SU-DHL-6 (cell line): ENCODE data around the gene STAT2.
"Not testable (repeated sequence)": the region's sequence is repeated elsewhere in the genome, so short reads cannot be mapped to it uniquely, and the experiment has no call there.

Experiments used
- H2AFZ ChIP-seq: fragments of 200-600 bp; sonication (generic); 2 replicates; pipeline ENCODE4 v1.6.1; 2014; ENCODE audit warnings: low read depth, mild to moderate bottlenecking, moderate library complexity, mixed read lengths, antibody characterized with exemption, low read length; ENCODE audit not compliant: severe bottlenecking
- H3F3A ChIP-seq: fragments of 200-600 bp; shearing (Covaris generic); 2 replicates; pipeline ENCODE4 v1.6.0; 2016; ENCODE audit warnings: antibody characterized with exemption, mild to moderate bottlenecking; ENCODE audit not compliant: insufficient read depth
- H3K27ac ChIP-seq: fragments of 200-600 bp; sonication (generic); 2 replicates; pipeline ENCODE4 v1.5.1; 2016; ENCODE audit warnings: low read depth, mild to moderate bottlenecking, low read length, moderate library complexity, mixed read lengths
- H3K27me3 ChIP-seq: fragments of 200-600 bp; sonication (generic), shearing (Covaris generic); 2 replicates; pipeline ENCODE4 v1.6.0; 2014; ENCODE audit warnings: mild to moderate bottlenecking, low read length
- H3K36me3 ChIP-seq: fragments of 200-600 bp; sonication (generic); 2 replicates; pipeline ENCODE4 v1.6.1; 2014; ENCODE audit warnings: mild to moderate bottlenecking, low read length, mixed read lengths
- H3K4me2 ChIP-seq: fragments of 300-600, 200-600 bp; shearing (Covaris generic), sonication (generic); 2 replicates; pipeline ENCODE4 v1.6.0; 2014; ENCODE audit warnings: low read length, low read depth, mild to moderate bottlenecking; ENCODE audit not compliant: poor library complexity, severe bottlenecking
- H3K4me3 ChIP-seq: fragments of 200-600 bp; sonication (generic); 2 replicates; pipeline ENCODE4 v1.5.1; 2014; ENCODE audit warnings: antibody characterized with exemption, low read length, mild to moderate bottlenecking, mixed read lengths; ENCODE audit not compliant: insufficient read depth, poor library complexity, severe bottlenecking
- H3K79me2 ChIP-seq: fragments of 200-600 bp; sonication (generic); 2 replicates; pipeline ENCODE4 v1.6.1; 2014; ENCODE audit warnings: mild to moderate bottlenecking, low read length, moderate library complexity; ENCODE audit not compliant: insufficient read depth
- H3K9ac ChIP-seq: fragments of 200-600 bp; sonication (generic); 2 replicates; pipeline ENCODE4 v1.7.0; 2014; ENCODE audit warnings: mild to moderate bottlenecking, low read length
- H3K9me2 ChIP-seq: fragments of 200-600 bp; sonication (generic); replicated peaks from 2 replicates; pipeline ENCODE4 v1.6.1; 2014; ENCODE audit warnings: low read length; ENCODE audit not compliant: insufficient read depth
- H3K9me3 ChIP-seq: fragments of 200-600 bp; sonication (generic); 2 replicates; pipeline ENCODE4 v1.6.1; 2014; ENCODE audit warnings: low read length, mixed read lengths; ENCODE audit not compliant: insufficient read depth
- H4K20me1 ChIP-seq: fragments of 200-600 bp; sonication (generic); 2 replicates; pipeline ENCODE4 v1.6.1; 2014; ENCODE audit warnings: low read depth, mild to moderate bottlenecking, antibody characterized with exemption, low read length, moderate library complexity, mixed read lengths
- CTCF ChIP-seq: fragments of 200-600 bp; sonication (generic); IDR thresholded peaks from one replicate; pipeline ENCODE4 v1.5.1; 2017; ENCODE audit warnings: antibody characterized with exemption, mild to moderate bottlenecking, low read length, moderate library complexity; ENCODE audit not compliant: insufficient read depth, poor library complexity, severe bottlenecking
- EZH2phosphoT487 ChIP-seq: fragments of 200-600 bp; sonication (generic), shearing (Covaris generic); conservative IDR thresholded peaks from 2 replicates; pipeline ENCODE4 v1.6.1; 2018; ENCODE audit warnings: mild to moderate bottlenecking, antibody characterized with exemption, low read length, moderate library complexity, mixed read lengths

The STAT2 gene

GRCh38 chr12:56348776-56349175 lies 11.1 kb downstream of the STAT2 start:
- Histone ChIP-seq H3K9me2 (no peaks in the 10 kb centered on the region), H3K9ac (no peak overlapping the region), H3K36me3 (peaks cover 12% of the 10 kb centered on the region; the same call in 1 of the 2 replicates), H3K27ac (no peak overlapping the region), H4K20me1 (no peaks in the 10 kb centered on the region), H2AFZ (no peak overlapping the region), H3K27me3 (no peaks in the 10 kb centered on the region), H3K4me2 (no peak overlapping the region), H3F3A (no peaks in the 10 kb centered on the region; the same call in 1 of the 2 replicates), H3K9me3 (no peaks in the 10 kb centered on the region), H3K79me2 (no peaks in the 10 kb centered on the region), H3K4me3 (no peak overlapping the region)
- no peak for TF ChIP-seq CTCF
- no peak for TF ChIP-seq EZH2phosphoT487

GRCh38 chr12:56347255-56347654 lies 12.7 kb downstream of the STAT2 start:
- not testable (repeated sequence) for H3K27me3 ChIP-seq, H3K4me3 ChIP-seq, H2AFZ ChIP-seq, H3F3A ChIP-seq, H4K20me1 ChIP-seq, H3K9ac ChIP-seq, H3K9me3 ChIP-seq, H3K4me2 ChIP-seq, H3K9me2 ChIP-seq, H3K79me2 ChIP-seq, H3K27ac ChIP-seq
- H3K36me3 ChIP-seq = peaks cover 12% of the 10 kb centered on the region; the same call in 1 of the 2 replicates

GRCh38 chr12:56346675-56347074 lies 13.2 kb downstream of the STAT2 start:
- H3K79me2 ChIP-seq = no peaks in the 10 kb centered on the region
- peaks cover 12% of the 10 kb centered on the region; the same call in 1 of the 2 replicates for H3K36me3 ChIP-seq
- H3K27me3 ChIP-seq = no peaks in the 10 kb centered on the region
- H3K9me3 ChIP-seq = no peaks in the 10 kb centered on the region
- no peak overlapping the region for H3K4me3 ChIP-seq
- no peak overlapping the region for H3K4me2 ChIP-seq
- no peaks in the 10 kb centered on the region for H3F3A ChIP-seq
- no peak overlapping the region for H2AFZ ChIP-seq
- H3K9me2 ChIP-seq = no peaks in the 10 kb centered on the region
- H3K27ac ChIP-seq = no peak overlapping the region
- no peaks in the 10 kb centered on the region for H4K20me1 ChIP-seq
- H3K9ac ChIP-seq = no peak overlapping the region
- TF ChIP-seq CTCF = no peak
- no peak for TF ChIP-seq EZH2phosphoT487

GRCh38 chr12:56342290-56342689 lies 17.6 kb downstream of the STAT2 start:
- not testable (repeated sequence) for H4K20me1 ChIP-seq

More at GRCh38 chr12:56342290-56342689, 17.6 kb downstream of the STAT2 start:
- H3K4me3 ChIP-seq, H3K9me2 ChIP-seq, H3K4me2 ChIP-seq, H3K79me2 ChIP-seq, H3K27ac ChIP-seq, H3K27me3 ChIP-seq, H3K9me3 ChIP-seq, H3K9ac ChIP-seq, H3K36me3 ChIP-seq, H2AFZ ChIP-seq: not testable (repeated sequence)
- peaks cover 16% of the 10 kb centered on the region for H3F3A ChIP-seq
